ENCODE results near the gene ANKMY1. TPM values are rescaled to one million over a fixed set of nuclear protein-coding genes. Genes with fewer than 3 reads are reported as not detected.

ANKMY1 gene
- total and polyA plus RNA-seq, 2 experiments from 2014 or later, result 5.1 to 10.1 TPM

DNA sequence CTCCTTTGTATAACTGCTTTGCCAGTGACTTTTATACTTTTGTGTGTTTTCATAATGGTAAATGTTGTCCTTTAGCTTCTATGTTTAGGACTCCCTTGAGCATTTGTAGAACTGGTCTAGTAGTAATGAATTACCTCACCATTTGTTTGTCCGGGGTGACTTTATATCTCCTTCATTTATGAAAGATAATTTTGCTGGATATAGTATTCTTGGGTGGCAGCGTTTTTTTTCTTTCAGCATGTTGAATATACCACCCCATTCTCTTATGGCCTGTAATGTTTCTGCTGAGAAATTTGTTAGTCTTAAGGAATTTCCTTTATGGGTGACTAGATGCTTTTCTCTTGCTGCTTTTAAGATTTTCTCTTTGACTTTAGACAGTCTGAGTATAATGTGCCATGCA lies 66.3 kb downstream of the ANKMY1 start:
- 39 to 43% methylated on average over 2 of the region's 2 CpGs for WGBS, 2 experiments (ENCODE audit: low coverage in 1 of 2, low lambda C conversion rate in 2 of 2, missing lambda C conversion rate in 2 of 2)
- no peak overlapping the region for H3K4me2 ChIP-seq (ENCODE audit: unreplicated experiment)
- in situ Hi-C loops (cut with MboI), result no loop called here
- H4K20me1 ChIP-seq (ENCODE audit: insufficient read depth), result no peaks in the 10 kb centered on the region
- TF ChIP-seq EZH2phosphoT487 (IDR thresholded peaks at IDR 0.05; ENCODE audit: insufficient read depth, low read depth), result no peak
- H3K36me3 ChIP-seq (ENCODE audit: low read depth), result no peaks in the 10 kb centered on the region
- H3K9me3 ChIP-seq (ENCODE audit: low read depth), result peaks cover 3% of the 10 kb centered on the region
- no peaks in the 10 kb centered on the region for H3K9me2 ChIP-seq (ENCODE audit: insufficient read depth)
- DNase-seq, result no peak
- H3K4me3 ChIP-seq, result no peak overlapping the region
- H3K4me1 ChIP-seq (ENCODE audit: insufficient read depth), result no peaks in the 10 kb centered on the region
- H3K9ac ChIP-seq, result no peak overlapping the region
- H3K27ac ChIP-seq, result no peak overlapping the region
- no peak overlapping the region for H2AFZ ChIP-seq
- no peaks in the 10 kb centered on the region for H3K79me2 ChIP-seq (ENCODE audit: insufficient read depth)
- H3F3A ChIP-seq (ENCODE audit: insufficient read depth), result no peaks in the 10 kb centered on the region
- no peaks in the 10 kb centered on the region for H3K27me3 ChIP-seq (replicated peaks; ENCODE audit: insufficient read depth)

DNA sequence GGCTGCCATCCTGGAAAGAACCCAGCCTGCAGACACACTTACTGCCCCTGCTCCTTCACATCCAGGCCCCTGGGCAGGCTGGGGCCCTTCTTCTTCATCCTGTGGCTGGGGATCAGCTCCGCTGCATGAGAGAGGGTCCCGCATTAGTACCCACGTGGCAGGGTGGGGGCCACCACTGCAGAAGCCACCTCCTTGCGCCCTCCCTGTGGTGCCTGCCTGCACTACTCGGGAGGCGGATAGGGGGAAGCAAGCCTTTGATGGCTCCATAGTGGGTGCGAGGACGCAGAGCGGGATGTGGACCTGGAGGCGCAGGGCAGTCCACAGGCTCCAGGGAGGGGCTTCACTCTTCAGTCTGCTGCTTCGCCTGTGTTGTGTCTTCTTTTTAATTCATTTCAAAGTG lies 75.6 kb downstream of the ANKMY1 start:
- H3K27ac ChIP-seq, result no peak overlapping the region
- H2AFZ ChIP-seq, result no peak overlapping the region
- no peak overlapping the region for H3K4me3 ChIP-seq
- H3K4me1 ChIP-seq (ENCODE audit: insufficient read depth), result no peaks in the 10 kb centered on the region
- in situ Hi-C loops (cut with MboI), result no loop called here
- WGBS, 2 experiments (ENCODE audit: low coverage in 1 of 2, low lambda C conversion rate in 2 of 2, missing lambda C conversion rate in 2 of 2), result 65% methylated on average over 11 of the region's 11 CpGs
- H3K9ac ChIP-seq, result no peak overlapping the region
- no peaks in the 10 kb centered on the region for H3F3A ChIP-seq (ENCODE audit: insufficient read depth)
- DNase-seq, result no peak
- H3K9me3 ChIP-seq (ENCODE audit: low read depth), result no peaks in the 10 kb centered on the region
- H4K20me1 ChIP-seq (ENCODE audit: insufficient read depth), result no peaks in the 10 kb centered on the region
- H3K27me3 ChIP-seq (replicated peaks; ENCODE audit: insufficient read depth), result no peaks in the 10 kb centered on the region
- H3K36me3 ChIP-seq (ENCODE audit: low read depth), result no peaks in the 10 kb centered on the region
- H3K4me2 ChIP-seq (ENCODE audit: unreplicated experiment), result no peak overlapping the region
- no peaks in the 10 kb centered on the region for H3K79me2 ChIP-seq (ENCODE audit: insufficient read depth)
- H3K9me2 ChIP-seq (ENCODE audit: insufficient read depth), result no peaks in the 10 kb centered on the region
- TF ChIP-seq EZH2phosphoT487 (IDR thresholded peaks at IDR 0.05; ENCODE audit: insufficient read depth, low read depth), result no peak
- TF ChIP-seq EZH2 (IDR thresholded peaks at IDR 0.05; ENCODE audit: insufficient read depth, poor library complexity, severe bottlenecking), result no peak

DNA sequence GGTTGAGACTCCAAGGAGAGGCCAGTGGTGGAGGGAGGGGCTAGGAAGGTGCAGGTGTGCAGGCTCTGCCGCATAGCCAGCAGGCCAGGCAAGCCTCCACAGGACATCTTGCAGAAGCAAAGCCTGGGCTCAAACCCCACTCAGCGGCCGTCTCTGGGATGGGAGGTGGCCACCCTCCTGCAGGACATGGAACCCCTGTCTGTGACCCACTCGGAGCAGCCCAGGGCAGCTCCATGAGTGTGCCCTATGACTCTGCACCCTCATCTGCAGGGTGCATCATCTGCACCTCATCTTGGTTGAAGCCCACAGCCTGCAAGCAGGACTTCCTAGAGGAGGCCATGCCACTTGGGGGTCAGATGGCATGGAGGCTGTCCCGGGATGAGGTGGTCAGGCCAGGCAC lies 76.1 kb downstream of the ANKMY1 start:
- Histone ChIP-seq H3K79me2 (ENCODE audit: insufficient read depth) (no peaks in the 10 kb centered on the region), H3K9ac (no peak overlapping the region), H3K9me2 (ENCODE audit: insufficient read depth) (no peaks in the 10 kb centered on the region), H3K27me3 (replicated peaks; ENCODE audit: insufficient read depth) (no peaks in the 10 kb centered on the region), H3K27ac (no peak overlapping the region), H3K4me2 (ENCODE audit: unreplicated experiment) (no peak overlapping the region), H3K4me1 (ENCODE audit: insufficient read depth) (no peaks in the 10 kb centered on the region), H3K4me3 (no peak overlapping the region), H2AFZ (no peak overlapping the region), H4K20me1 (ENCODE audit: insufficient read depth) (no peaks in the 10 kb centered on the region), H3K9me3 (ENCODE audit: low read depth) (no peaks in the 10 kb centered on the region), H3K36me3 (ENCODE audit: low read depth) (no peaks in the 10 kb centered on the region), H3F3A (ENCODE audit: insufficient read depth) (no peaks in the 10 kb centered on the region)
- 73 to 90% methylated on average over 4 to 5 of the region's 5 CpGs for WGBS, 2 experiments (ENCODE audit: low coverage in 1 of 2, low lambda C conversion rate in 2 of 2, missing lambda C conversion rate in 2 of 2)
- no peak for DNase-seq
- in situ Hi-C loops (cut with MboI), result no loop called here
- TF ChIP-seq EZH2phosphoT487 (IDR thresholded peaks at IDR 0.05; ENCODE audit: insufficient read depth, low read depth), result no peak
- TF ChIP-seq EZH2 (IDR thresholded peaks at IDR 0.05; ENCODE audit: insufficient read depth, poor library complexity, severe bottlenecking), result no peak

DNA sequence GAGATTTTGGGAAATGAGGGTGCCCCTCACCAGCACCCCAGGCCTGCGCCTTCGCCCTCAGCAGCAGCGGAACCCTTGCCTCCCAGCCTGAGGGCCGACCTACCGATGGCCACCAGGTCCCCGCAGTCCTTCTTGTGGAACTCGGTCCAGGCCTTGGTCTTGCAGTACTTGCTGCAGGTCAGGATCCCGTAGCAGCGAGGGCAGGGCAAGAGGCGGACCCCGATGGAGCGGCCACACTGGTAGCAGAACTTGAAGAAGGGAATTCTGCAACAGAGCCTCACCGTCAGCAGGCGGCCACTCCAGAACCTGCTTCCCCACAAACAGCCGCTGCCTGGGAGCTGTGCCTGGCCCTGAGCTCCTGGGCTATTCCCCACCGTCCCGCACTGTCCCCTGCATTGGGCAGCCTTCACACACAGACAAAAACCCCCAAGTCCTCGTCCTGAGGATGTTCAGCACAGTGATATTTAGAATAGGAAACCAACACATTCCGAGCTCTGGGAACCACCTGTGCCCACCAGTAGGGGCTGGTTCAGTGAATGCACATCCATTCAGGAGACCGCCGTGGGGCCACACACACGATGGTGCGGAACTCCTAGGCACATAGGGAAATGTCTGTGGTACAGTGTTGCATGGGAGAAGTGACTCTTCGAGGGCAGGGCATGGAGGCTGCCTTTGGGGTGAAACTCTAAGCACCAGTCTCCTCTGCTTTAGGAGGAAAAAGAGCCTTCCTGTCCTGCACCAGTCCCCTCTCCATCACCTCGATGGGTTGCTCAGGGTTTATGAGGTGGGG lies 76.8 kb downstream of the ANKMY1 start:
- H3K79me2 ChIP-seq (ENCODE audit: insufficient read depth), result no peaks in the 10 kb centered on the region
- H2AFZ ChIP-seq, result no peak overlapping the region
- 79 to 80% methylated on average over 25 of the region's 25 CpGs for WGBS, 2 experiments (ENCODE audit: low coverage in 1 of 2, low lambda C conversion rate in 2 of 2, missing lambda C conversion rate in 2 of 2)
- H3K27me3 ChIP-seq (replicated peaks; ENCODE audit: insufficient read depth), result no peaks in the 10 kb centered on the region
- DNase-seq, result no peak
- H3K4me2 ChIP-seq (ENCODE audit: unreplicated experiment), result no peak overlapping the region
- H3K9ac ChIP-seq, result no peak overlapping the region
- H3K36me3 ChIP-seq (ENCODE audit: low read depth), result no peaks in the 10 kb centered on the region
- no peak overlapping the region for H3K4me3 ChIP-seq
- in situ Hi-C loops (cut with MboI), result no loop called here
- no peaks in the 10 kb centered on the region for H3K4me1 ChIP-seq (ENCODE audit: insufficient read depth)
- H3K27ac ChIP-seq, result no peak overlapping the region
- H3K9me2 ChIP-seq (ENCODE audit: insufficient read depth), result no peaks in the 10 kb centered on the region
- no peaks in the 10 kb centered on the region for H3K9me3 ChIP-seq (ENCODE audit: low read depth)
- H4K20me1 ChIP-seq (ENCODE audit: insufficient read depth), result no peaks in the 10 kb centered on the region
- TF ChIP-seq EZH2phosphoT487 (IDR thresholded peaks at IDR 0.05; ENCODE audit: insufficient read depth, low read depth) (no peak), EZH2 (IDR thresholded peaks at IDR 0.05; ENCODE audit: insufficient read depth, poor library complexity, severe bottlenecking) (no peak)
- no peaks in the 10 kb centered on the region for H3F3A ChIP-seq (ENCODE audit: insufficient read depth)
